ENCODE results near the gene UNC5CL. TPM values are rescaled to one million over a fixed set of nuclear protein-coding genes. Genes with fewer than 3 reads are reported as not detected.
"Not testable (repeated sequence)": the region's sequence is repeated elsewhere in the genome, so short reads cannot be mapped to it uniquely, and the experiment has no call there.

UNC5CL gene
- total and polyA plus RNA-seq, 11 donors, result 0.21 to 1.1 (median 0.50) TPM

DNA sequence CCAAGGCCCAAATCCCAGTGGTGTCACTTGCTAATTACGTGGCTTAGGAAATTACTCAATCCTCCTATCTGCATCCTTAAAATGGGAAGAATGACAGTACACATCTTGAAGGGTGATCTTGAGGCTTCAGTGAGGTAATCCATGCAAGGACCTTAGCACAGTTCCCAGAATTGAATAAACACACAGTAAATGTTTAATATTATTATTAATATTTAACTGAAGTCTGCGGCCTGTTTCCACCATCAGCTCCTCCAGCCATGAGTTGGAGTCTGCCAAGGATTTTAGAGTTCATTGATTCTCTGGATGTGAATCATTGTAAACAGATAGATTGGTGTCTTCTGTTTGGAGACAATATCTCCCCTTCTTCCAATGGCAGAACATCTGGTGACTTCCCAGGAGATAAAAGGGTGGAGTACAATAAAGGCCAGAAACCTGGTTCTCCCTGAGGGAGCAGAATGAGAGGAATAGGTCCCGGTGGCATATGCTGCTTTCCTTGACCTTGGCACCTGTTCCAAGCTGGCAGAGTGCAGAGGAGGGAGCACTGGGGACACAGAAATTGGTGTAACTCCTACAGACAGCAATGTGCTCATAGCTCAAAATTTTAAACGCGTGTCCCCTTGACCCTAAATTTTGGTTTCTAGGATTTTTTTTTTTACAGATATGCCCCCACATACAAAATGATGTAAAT is 25.4 kb downstream of the UNC5CL start:
- DNase-seq, result no peak
- H3K9me3 ChIP-seq, result no peaks in the 10 kb centered on the region
- H3K27ac ChIP-seq, result no peak overlapping the region
- TF ChIP-seq, protein P1, sequence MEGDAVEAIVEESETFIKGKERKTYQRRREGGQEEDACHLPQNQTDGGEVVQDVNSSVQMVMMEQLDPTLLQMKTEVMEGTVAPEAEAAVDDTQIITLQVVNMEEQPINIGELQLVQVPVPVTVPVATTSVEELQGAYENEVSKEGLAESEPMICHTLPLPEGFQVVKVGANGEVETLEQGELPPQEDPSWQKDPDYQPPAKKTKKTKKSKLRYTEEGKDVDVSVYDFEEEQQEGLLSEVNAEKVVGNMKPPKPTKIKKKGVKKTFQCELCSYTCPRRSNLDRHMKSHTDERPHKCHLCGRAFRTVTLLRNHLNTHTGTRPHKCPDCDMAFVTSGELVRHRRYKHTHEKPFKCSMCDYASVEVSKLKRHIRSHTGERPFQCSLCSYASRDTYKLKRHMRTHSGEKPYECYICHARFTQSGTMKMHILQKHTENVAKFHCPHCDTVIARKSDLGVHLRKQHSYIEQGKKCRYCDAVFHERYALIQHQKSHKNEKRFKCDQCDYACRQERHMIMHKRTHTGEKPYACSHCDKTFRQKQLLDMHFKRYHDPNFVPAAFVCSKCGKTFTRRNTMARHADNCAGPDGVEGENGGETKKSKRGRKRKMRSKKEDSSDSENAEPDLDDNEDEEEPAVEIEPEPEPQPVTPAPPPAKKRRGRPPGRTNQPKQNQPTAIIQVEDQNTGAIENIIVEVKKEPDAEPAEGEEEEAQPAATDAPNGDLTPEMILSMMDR (IDR thresholded peaks at IDR 0.05), result no peak
- no peak for TF ChIP-seq POLR2A (IDR thresholded peaks at IDR 0.05)
- H3K4me3 ChIP-seq, result no peak overlapping the region
- intact Hi-C loops (cut with DNase I), result no loop called here
- H3K27me3 ChIP-seq, result no peaks in the 10 kb centered on the region
- H3K36me3 ChIP-seq, result no peaks in the 10 kb centered on the region
- ATAC-seq, result no peak
- no peaks in the 10 kb centered on the region for H3K4me1 ChIP-seq
- 88 to 95% (median 91%) methylated on average over 5 of the region's 5 CpGs for WGBS, 4 donors

DNA sequence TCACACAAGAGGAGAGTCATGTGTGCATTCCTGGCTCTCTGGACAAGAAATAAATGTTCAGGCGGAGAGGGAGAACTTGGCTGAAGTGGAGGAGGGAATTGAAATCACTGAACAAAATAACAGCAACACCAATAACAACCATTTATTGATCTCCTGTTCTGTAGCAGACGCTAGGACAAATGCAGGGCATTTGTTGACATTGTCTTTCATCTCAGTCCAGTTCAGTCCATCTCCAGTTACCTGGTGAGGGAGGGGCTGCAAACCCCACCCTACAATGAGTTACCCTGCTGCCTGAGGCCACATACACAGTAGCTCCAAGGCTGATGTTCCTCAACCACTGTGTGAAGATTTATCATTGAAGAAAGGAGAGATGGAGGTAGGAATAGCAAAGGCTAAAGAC is 27.3 kb downstream of the UNC5CL start:
- ATAC-seq (no peak), DNase-seq (no peak)
- no peak for TF ChIP-seq POLR2A (IDR thresholded peaks at IDR 0.05)
- TF ChIP-seq, protein P1 (IDR thresholded peaks at IDR 0.05), result no peak
- Histone ChIP-seq H3K27me3 (no peaks in the 10 kb centered on the region), H3K27ac (no peak overlapping the region), H3K4me3 (no peak overlapping the region), H3K9me3 (no peaks in the 10 kb centered on the region), H3K36me3 (no peaks in the 10 kb centered on the region), H3K4me1 (no peaks in the 10 kb centered on the region)
- intact Hi-C loops (cut with DNase I), result no loop called here
- 72 to 92% (median 84%) methylated on average over 2 of the region's 2 CpGs for WGBS, 4 donors

DNA sequence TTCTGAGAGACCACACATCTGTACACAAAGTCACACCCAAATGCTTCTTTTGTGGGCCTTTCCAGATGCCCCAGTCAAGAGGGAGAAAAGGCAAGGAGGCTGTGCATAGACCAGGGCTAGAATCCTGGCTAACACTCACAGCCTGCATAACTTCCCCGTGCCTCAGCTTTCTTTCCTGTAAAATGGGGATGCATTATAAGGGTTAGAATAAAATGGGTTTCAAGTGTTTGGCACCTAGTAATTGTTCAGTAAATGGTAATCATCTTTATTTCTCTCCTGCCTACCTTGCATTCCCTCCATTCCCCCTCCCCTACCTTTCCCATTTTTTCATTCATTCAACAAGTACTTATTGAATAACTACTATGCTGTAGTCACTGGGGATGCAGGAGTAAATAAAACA is 29.4 kb downstream of the UNC5CL start:
- no peak for TF ChIP-seq POLR2A (IDR thresholded peaks at IDR 0.05)
- TF ChIP-seq, protein P1 (IDR thresholded peaks at IDR 0.05), result no peak
- Histone ChIP-seq H3K27ac (no peak overlapping the region), H3K4me3 (no peak overlapping the region), H3K4me1 (no peaks in the 10 kb centered on the region), H3K36me3 (no peaks in the 10 kb centered on the region), H3K9me3 (no peaks in the 10 kb centered on the region), H3K27me3 (peaks cover 0 to 5% (median 0%) of the 10 kb centered on the region in 9 donors)
- DNase-seq (no peak), ATAC-seq (no peak)
- intact Hi-C loops (cut with DNase I), result loop anchor here in 7 of 10 donors (5.0 to 10.0 kb wide), 3 partner anchors 53 to 58 kb away; no protein-coding TSS in a partner anchor
- WGBS, 4 donors, result 96 to 100% (median 100%) methylated on average over 1 of the region's 1 CpG

DNA sequence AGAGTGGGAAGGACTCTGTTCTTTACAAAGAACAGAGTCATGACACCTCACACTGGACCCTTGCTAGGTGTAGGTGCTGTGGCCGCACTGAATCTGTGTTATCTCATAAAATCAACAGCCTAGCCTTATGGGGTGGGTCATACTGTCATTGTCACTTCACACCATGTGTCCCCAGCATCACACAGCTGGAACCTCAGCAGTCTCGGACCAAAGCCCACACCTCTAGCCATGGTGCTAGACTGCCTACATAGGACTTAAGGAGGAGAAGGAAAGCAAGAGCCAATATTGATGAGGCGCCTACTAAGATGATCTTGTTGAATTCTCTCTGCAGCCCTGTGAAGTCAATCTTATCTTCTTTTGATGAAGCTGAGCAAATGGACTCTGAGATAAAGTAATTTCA is 31.0 kb downstream of the UNC5CL start:
- DNase-seq (no peak), ATAC-seq (no peak)
- Histone ChIP-seq H3K27me3 (peaks cover 0 to 5% (median 0%) of the 10 kb centered on the region in 9 donors), H3K4me1 (no peaks in the 10 kb centered on the region), H3K36me3 (no peaks in the 10 kb centered on the region), H3K9me3 (no peaks in the 10 kb centered on the region), H3K27ac (no peak overlapping the region), H3K4me3 (no peak overlapping the region)
- TF ChIP-seq POLR2A (IDR thresholded peaks at IDR 0.05), result no peak
- TF ChIP-seq, protein P1 (IDR thresholded peaks at IDR 0.05), result no peak
- intact Hi-C loops (cut with DNase I), result loop anchor here in 7 of 10 donors (5.0 to 10.0 kb wide), 3 partner anchors 54 to 59 kb away; no protein-coding TSS in a partner anchor
- 81 to 90% (median 86%) methylated on average over 3 of the region's 3 CpGs for WGBS, 4 donors

DNA sequence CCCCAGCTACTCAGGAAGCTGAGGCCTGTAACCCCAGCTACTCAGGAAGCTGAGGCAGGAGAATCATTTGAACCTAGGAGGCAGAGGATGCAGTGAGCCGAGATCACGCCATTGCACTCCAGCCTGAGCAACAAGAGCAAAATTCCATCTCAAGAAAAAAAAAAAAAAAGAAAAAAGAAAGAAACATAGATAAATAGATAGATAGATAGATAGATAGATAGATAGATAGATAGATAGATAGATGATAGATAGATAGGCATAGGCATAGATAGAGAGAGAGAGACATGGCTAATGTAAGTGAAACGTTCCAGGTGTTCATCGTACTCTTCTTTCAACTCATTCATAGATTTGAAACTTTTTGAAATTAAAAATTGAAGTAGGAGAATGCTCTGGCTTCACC is 32.0 kb downstream of the UNC5CL start:
- DNase-seq, H3K9me3 ChIP-seq, H3K27ac ChIP-seq, H3K36me3 ChIP-seq, H3K4me3 ChIP-seq, ATAC-seq, H3K27me3 ChIP-seq, H3K4me1 ChIP-seq: not testable (repeated sequence)
- intact Hi-C loops (cut with DNase I), result loop anchor here in 8 of 10 donors (2.0 to 10.0 kb wide), 6 partner anchors 22 to 312 kb away; no protein-coding TSS in a partner anchor
- 93 to 95% (median 93%) methylated on average over 4 of the region's 4 CpGs for WGBS, 4 donors

Measured in heart left ventricle (tissue), 16 donors.